DLD1 (cell line): ENCODE measurements around the gene PRUNE2.
"Not testable (repeated sequence)": the region's sequence is repeated elsewhere in the genome, so short reads cannot be mapped to it uniquely, and the experiment has no call there.

Experiments
- in situ Hi-C: cut with HindIII; loops from 2 replicates; pipeline ENCODE4 v1.10.0; 2017; ENCODE audit warnings: low sequenced_read_pairs

The PRUNE2 gene

DNA sequence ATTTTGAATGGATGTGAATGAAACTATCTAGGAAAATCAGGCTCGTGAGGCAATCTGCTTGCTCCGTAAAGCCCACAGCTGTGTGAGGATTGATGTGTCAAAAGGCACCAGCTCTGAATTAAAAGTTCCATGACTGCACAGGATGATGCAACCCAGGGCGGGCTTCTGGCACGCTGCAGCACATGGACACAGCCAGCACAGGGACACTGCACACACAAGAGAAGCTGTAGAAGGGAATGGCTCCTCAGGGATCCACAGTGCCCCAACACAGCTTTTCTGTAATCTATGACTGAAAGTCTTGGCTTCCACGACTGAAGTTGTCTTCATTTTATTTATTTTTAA is 295.9 kb downstream of the PRUNE2 start:
- in situ Hi-C loops, result no loop called here

DNA sequence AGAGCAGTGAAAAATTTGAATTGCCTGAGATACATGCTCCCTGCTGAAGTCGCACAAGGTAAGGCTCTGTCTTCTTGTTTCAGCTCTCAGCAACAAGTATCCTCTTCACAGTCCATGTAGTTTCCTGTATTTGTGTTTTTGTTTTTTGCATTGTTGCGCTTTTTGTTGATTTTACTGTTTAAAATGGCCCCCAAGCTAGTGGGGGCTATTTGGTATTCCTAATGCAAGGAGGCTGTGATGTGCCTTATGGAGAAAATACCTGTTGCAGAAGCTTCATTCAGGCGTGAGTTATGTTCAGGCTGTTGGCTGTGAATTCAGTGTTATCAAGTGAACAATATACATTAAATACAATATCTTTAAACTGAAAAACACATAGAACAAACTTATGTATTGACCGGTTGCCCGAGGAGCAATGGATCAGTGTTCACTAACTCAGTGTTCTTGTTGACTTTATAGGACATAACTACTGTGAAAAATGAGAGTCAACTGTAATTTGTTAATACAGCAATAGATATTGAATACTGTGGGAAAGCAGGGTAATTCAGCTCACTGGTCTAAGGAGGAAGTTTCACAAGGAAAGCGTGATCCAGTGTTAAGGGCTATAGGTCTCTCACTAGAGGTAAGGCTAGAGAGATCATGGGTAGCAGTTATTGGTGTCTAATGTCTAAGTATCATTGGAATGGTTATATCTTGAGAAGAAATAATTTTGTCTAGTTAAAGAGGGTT is 296.5 kb downstream of the PRUNE2 start:
- in situ Hi-C loops, result no loop called here

DNA sequence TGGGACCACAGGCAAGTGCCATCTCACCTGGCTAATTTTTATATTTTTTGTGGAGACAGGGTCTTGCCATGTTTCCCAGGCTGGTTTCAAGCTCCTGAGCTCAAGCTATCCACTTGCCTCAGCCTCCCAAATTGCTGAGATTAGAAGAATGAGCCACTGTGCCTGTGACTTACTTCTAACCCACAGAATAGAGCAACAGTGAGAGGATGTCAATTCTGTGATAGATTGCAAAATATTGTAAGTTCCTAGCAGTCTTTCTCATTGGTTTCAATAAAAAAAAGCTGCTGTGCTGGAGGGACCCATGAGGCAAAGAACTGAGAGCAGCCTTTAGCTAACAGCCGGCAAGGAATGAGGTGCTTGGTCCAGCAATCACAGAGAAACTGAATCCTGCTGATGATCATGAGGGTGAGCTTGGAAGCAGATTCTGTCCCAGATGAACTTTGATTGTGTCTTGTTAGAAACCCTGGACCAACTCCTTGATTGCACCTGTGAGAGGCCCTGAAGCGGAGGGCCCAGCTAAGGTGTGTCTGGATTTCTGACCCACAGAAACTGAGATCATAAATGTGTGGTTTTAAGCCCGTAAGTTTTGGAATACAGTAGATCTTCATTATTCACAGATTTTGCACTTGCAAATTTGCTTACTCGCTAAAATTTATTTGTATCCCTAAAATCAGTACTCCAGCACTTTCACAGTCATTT is 297.2 kb downstream of the PRUNE2 start:
- in situ Hi-C loops, result no loop called here

DNA sequence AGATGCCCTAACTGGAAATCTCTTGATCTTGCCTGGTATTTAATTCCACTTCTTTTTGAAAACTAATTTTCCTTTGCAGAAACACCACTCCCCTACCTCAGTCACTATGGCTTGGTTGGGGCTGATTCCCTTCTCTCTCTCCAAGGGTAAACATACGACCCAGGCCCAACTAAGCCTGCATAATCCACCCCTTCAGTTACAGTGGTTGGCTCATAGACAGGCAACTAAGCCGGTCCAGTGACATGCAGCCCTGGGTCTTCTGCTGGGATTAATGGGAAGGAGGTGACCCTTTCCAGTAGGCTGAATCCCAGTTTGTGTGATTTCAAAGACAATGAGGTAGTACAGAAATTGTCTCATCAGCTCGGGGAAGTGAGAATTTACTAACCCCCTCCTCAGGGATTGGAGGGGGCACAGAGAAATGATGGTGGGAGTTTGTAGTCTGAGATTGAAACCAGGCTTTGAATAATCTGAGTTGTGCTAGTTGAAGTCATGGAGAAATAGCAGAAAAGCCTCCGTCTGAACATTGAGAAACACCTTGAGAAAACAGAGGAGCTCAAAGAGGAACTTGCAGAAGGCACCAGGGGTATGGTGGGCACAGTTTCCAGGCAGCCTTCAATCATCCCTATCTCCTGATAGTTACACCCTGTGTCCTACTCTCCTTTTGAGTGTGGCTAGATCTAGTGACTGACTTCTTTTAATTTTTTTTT is 298.0 kb downstream of the PRUNE2 start:
- in situ Hi-C loops, result no loop called here

DNA sequence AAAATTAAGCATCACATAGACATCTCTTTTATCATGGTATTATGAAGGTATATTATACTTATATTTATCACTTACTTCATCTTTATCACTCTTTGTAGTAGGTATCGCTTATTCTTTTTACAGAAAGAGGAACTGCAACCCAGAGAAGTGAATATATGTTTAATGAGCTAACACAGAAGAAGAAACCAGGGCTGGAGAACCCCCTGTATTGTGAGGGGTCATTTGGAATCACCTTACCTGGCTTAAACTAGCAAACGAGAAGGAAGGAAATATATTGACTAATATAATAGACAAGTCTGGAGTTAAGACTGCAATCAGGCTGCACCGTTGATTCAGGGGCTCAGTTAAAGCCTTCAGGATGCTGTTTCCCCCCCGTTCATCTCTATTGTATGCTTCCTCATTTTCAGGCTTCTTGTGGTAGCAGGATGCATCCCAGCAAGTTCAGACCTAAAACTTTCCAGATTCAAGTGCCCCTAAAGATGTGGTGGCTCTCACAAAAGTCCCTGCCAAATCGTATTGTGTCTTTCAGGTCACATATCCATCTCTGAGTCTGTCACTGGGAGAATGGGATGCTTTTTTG is 300.5 kb downstream of the PRUNE2 start:
- in situ Hi-C loops, result no loop called here

DNA sequence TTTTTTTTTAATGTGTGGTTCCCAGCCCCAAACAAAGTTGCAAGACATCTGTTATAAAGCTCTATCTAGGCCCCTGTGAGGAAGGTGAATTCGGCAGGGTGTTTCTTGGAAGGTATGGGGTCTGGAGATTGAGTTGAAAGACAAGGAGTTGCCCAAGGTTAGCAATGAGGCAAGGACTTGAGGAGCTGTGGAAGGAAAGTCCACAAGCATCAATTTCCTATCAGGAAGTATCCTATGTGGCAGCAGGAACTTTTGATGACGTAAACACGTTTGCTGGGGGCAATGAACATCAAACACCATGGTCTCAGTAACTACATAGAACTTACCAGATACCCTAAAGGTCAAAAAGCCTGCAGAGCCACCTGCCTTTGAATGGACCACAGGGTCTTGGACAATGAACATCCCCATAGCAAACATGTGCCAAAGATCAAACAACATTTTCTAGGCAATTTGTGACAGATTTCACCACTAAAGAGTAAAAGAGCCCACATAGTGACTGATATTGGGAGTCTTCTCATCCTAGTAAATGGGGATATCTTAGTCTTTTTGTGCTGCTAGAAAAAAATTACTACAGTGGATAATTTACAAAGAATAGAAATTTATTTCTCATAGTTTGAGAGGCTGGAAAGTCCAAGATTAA is 301.9 kb downstream of the PRUNE2 start:
- in situ Hi-C loops, result no loop called here

DNA sequence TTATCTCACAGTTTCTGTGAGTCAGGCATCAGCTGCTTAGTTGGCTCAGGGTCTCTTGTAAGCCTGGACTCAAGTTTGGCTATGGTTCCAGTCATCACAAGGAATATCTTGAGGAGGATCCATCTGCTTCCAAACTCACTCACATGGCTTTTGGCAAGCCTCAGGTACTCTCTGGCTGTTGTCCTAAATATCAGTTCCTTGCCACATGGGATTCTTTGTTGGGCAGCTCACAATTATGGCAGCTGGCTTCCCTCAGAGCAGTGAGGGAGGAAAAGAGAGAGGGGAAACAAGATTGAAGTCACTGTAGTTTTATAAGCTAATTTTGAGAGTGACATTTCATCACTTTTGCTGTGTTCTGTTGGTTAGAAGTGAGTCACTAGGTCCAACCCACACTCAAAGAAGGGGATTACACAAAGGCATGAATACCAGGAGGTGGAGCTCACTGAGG is 302.4 kb downstream of the PRUNE2 start:
- in situ Hi-C loops, result no loop called here

DNA sequence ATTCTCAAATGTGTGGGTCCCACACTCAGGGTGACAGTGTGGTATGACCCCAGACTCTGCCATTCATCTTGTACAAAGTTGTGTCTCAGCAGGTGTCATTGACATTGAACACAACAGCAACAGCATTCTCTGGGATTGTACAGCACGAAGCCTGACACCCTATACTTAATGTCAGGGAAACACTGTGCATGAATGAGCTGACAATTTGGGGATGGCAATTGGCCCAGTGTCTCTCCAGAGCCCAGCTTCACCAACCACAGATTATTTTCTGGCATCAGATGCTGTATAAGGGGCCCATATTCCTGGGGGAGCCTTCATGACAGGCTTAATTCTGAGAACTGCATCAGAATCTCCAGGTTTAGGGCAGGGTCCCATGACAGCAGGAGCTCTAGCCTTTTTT is 303.7 kb downstream of the PRUNE2 start:
- in situ Hi-C loops, result no loop called here

DNA sequence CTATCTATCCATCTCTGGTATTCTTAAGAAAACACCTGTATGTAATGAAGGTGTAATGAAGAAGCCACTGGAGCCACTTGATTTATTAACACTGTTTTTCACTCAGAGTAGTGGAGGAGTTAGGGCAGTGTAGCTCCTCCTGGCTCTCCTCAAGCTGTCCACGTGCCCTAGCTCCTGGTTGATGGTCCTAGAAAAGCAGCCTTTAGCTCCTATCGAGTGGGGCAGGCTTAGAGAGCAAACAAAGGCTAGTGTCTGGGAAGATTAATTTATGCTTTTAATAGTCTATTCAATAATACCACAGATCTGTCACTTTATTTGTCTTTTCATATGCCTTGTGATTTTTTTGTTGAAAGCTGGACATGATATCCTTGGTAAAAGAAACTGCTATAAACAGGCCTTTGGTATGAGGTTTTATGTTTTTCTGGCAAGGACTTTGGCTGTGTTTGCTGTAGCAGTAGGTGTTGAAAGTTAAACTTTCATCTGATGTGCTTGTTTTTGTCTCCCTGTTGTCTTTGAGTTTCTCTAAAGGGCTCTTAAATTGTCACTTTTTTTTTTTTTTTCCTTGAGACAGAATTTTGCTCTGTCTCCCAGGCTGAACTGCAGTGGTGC is 305.8 kb downstream of the PRUNE2 start:
- in situ Hi-C loops, result no loop called here

DNA sequence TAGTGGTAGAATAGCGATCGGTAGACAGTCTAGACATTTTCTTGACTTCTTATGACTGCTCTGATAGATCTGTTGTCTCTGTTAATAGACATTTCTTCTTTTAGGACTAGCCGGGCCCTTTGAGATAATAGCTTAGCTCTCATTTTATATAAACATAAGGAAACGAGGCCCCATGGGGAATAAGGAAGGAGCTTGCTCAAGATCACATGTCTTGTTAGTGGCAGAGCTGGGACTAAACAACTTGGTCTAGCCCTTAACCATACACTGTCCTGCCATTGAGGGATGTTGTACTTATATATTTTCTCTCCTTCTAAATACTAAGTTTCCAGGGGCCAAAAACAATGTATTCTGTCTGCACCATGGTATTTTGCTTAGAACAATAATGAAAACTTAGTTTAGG is 306.9 kb downstream of the PRUNE2 start:
- in situ Hi-C loops, result no loop called here

DNA sequence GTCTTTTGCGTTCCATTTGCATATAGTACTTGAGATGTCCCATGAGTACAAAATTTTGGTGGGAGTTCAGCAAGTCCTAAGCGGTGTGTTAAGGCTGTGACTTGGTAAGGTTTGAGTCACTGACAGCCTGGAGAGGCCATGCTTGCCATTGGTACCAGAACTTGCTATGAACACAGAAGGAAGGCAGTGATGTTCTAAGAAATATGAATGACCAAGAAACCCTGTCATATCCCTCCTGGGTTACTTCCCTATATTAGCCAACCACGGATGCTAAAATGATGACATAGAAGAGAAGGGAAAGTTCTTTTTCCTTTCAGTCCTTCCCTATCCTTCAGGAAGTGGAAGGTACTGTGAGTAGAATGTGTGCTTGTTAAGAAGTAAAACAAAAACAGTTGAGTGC is 310.3 kb downstream of the PRUNE2 start:
- in situ Hi-C loops, result no loop called here

DNA sequence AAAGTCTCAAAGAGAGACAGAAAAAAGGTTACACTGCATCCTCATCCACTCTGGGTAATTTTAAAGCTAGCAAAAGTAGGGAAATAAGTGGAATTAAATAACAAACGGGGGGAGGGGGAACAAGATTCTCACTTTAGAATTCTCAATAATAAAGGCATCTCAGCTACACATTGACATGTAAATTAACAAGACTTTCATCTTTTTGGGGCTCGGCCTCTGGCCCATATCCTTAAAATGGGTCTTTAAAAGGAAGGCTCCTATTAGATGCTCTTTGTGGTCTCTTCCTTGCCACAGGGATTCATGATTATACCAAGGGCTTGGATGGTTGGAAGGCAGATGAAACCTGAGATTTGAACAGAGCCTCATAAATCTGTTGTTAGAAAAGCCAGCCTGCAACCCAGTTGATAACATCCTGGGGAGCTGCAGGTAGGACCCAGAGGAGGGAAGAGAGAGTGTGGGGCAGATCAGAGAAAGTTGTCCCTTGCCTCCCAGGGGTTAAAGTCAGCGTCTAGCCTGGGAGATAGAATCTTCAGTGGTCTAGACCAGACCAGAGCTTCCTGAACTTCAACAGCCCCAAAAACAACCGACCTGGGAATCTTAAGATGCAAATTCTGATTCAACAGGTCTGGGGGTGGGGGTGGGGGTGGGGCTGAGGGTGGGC is 311.0 kb downstream of the PRUNE2 start:
- in situ Hi-C loops, result no loop called here

DNA sequence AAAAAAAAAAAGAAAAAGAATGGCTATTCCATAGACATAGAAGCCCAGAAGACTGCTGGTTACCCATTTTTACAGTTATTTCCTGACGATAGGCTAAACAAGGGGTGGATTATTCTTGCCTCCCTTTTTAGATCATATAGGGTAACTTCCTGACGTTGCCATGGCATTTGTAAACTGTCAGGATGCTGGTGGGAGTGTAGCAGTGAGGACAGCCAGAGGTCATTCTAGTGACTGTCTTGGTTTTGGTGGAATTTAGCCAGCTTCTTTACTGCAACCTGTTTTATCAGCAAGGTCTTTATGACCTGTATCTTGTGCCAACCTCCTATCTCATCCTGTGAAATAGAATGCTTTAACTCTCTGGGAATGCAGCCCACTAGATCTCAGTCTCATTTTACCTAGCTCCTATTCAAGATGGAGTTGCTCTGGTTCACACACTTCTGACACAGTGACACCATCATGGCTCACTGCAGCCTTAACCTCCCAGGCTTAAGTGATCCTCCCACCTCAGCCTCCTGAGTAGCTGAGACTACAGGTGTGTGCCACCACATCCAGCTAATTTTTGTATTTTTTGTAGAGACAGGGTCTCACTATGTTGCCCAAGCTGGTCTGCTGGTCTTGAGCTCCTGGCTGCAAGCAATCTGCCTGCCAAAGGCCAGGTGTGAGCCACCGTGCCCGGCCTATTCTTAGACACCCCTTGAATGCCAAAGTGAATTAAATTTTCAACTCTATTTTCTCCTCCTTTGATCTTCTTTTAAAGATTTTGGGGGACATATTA is 311.8 kb downstream of the PRUNE2 start:
- in situ Hi-C loops, result not testable (repeated sequence)

DNA sequence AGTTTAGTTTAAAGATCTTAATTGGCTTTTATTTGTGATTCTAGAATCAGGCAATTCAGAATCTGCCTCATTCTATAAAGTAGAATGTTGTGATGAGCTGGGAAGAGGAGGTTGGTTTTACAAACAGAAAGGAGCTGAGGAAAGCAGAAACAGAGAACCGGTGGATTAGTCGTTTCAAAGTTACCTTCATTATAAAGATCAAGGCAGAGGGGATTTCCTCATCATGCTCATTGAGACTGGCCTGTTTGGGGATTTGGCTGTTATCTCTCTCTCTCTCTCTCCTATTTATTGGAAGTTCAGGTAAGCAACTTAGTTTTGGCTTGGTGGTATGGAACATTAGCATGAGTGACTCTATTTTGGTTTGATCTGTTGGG is 313.0 kb downstream of the PRUNE2 start:
- in situ Hi-C loops, result no loop called here

DNA sequence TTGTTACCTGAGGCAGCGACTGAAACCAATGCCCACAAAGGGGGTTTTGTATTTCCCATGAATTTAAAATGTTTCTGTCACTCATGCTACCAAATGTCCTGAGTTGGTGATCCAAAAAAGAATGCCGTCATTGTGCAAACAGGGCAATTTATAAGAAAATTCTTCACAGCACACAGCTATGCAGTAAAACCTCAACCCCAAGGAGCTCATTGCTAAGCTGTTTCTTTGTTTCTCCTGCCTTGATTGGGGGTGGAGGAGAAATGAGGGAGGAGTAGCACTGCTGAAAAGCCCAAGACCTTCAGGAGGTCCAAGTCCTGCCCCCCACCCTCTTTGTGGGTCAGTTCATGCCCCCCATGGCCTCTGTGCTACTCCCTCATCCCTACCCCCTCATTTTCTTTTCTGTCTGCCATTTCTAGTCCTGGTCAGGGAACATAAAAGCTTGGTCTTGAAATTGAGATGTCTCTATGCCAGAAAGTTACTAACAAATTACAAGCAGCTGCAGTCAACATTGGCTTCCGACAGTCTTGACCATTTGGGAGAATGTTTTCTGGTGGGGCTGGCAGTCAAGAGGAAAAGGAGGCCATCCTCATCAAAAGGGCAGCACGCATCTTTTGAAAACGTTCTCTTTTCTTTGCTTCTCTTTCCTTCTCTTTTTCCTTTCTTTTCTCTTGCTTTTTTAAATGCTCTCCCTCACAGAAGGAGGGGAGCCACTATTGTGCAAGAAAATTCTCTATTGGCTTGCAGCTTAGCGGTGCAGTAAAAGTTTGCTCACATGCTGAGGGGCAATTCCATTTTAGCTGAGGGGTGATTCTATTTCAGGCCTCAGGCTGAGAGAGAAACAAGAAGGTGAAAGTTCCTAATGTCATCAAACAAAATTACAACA is 313.6 kb downstream of the PRUNE2 start:
- in situ Hi-C loops, result no loop called here

DNA sequence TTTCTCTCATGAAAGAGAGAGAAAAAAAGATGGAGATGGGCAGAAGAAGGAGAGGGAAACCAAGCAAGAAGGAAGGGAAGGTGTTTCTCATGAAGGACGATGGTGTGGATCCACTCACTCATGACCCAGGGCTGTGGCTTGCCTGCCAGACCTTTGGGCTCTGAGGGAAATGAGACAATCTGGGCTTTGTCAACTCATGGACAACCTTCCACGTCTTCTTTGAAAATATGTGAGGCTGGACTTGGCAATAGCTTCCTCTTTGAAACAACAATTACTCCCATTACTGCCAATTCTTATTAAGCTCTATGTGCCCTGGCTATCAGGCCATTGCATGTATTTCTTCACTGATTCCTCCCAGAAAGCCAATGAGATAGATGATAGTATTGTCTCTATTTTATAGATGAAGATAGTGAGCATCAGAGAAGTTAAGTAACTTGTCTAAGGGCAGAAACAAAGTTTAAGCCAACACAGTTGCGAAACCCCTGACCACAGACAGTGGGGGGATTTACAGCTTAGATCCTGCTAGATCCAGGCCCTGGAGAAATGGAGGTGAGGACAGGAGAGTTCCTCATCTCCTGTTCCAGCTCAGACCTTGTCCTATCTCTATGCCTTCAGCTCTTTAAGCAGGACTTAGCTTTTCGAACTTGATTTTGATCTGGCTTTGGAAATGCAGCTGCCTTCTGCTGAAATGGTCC is 314.5 kb downstream of the PRUNE2 start:
- in situ Hi-C loops, result no loop called here

DNA sequence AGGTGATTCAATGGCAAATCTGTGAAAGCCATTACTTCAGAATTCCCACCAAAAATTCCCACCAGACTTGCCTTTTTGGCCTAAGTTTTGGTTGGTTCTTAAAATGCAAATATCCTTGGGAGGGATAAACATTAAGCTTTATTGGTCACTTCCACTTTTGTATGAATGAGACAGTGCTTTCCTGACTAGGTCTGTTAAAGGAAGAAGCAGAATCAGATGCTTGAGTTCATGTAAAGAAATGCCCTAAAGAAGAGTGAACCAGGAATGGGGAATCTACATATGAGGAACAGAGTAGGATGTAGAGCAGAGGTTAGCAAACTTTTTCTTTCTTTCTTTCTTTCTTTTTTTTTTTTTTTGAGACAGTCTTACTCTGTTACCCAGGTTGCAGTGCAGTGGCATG is 317.6 kb downstream of the PRUNE2 start:
- in situ Hi-C loops, result no loop called here
